Fibroblast of skin of abdomen (primary cell): Measurements from ENCODE around the gene RBMS3.
"Not testable (repeated sequence)": the region's sequence is repeated elsewhere in the genome, so short reads cannot be mapped to it uniquely, and the experiment has no call there.

ENCODE experiments used
- DNase-seq: peaks from one replicate; pipeline ENCODE4 v3.0.0-alpha.2; 2013

Gene RBMS3

GRCh38 chr3:29339016-29339833 lies 58.4 kb downstream of the RBMS3 start:
- peak; percentile 55 for DNase-seq

- no peak for DNase-seq
Observed at GRCh38 chr3:29344154-29344553, 63.3 kb downstream of the RBMS3 start.

- DNase-seq: no peak
Observed at GRCh38 chr3:29344935-29345334, 64.1 kb downstream of the RBMS3 start.

GRCh38 chr3:29345516-29346300 lies 64.8 kb downstream of the RBMS3 start:
- no peak for DNase-seq

- DNase-seq: peak; percentile 91
Observed at GRCh38 chr3:29346828-29347227, 66.0 kb downstream of the RBMS3 start.

- DNase-seq: no peak
Observed at GRCh38 chr3:29347412-29347811, 66.5 kb downstream of the RBMS3 start.

- no peak for DNase-seq
Observed at GRCh38 chr3:29348316-29348715, 67.4 kb downstream of the RBMS3 start.

- DNase-seq: no peak
Observed at GRCh38 chr3:29349049-29349448, 68.2 kb downstream of the RBMS3 start.

- DNase-seq: no peak
Observed at GRCh38 chr3:29353807-29354206, 72.9 kb downstream of the RBMS3 start.

GRCh38 chr3:29354894-29355293 lies 74.0 kb downstream of the RBMS3 start:
- DNase-seq: no peak

GRCh38 chr3:29356062-29356461 lies 75.2 kb downstream of the RBMS3 start:
- no peak for DNase-seq

- not testable (repeated sequence) for DNase-seq
Observed at GRCh38 chr3:29360289-29360688, 79.4 kb downstream of the RBMS3 start.

GRCh38 chr3:29363110-29363509 lies 82.2 kb downstream of the RBMS3 start:
- no peak for DNase-seq

GRCh38 chr3:29370021-29370420 lies 89.2 kb downstream of the RBMS3 start:
- no peak for DNase-seq

GRCh38 chr3:29370476-29371420 lies 89.9 kb downstream of the RBMS3 start:
- DNase-seq: no peak

GRCh38 chr3:29373131-29373680 lies 92.3 kb downstream of the RBMS3 start:
- peak; percentile 75 for DNase-seq

- DNase-seq: no peak
Observed at GRCh38 chr3:29374226-29374625, 93.4 kb downstream of the RBMS3 start.

- DNase-seq: no peak
Observed at GRCh38 chr3:29379097-29379496, 98.2 kb downstream of the RBMS3 start.

GRCh38 chr3:29381595-29381994 lies 100.7 kb downstream of the RBMS3 start:
- peak; percentile 48 for DNase-seq

GRCh38 chr3:29382409-29382808 lies 101.5 kb downstream of the RBMS3 start:
- DNase-seq: peak; percentile 72

- no peak for DNase-seq
Observed at GRCh38 chr3:29382845-29383244, 102.0 kb downstream of the RBMS3 start.

- peak; percentile 97 for DNase-seq
Observed at GRCh38 chr3:29384640-29385039, 103.8 kb downstream of the RBMS3 start.
